HG03439 (cell line): ENCODE data around the gene PCDHGB1.
"Not testable (repeated sequence)": the region's sequence is repeated elsewhere in the genome, so short reads cannot be mapped to it uniquely, and the experiment has no call there.

Source experiments
- ATAC-seq: cut with Tn5 transposase; IDR thresholded peaks from one replicate; pipeline ENCODE4 v1.9.1; 2021; ENCODE audit warnings: mild to moderate bottlenecking, moderate library complexity; ENCODE audit not compliant: unreplicated experiment

PCDHGB1 gene

GRCh38 chr5:141382469-141383294 is 32.8 kb downstream of the PCDHGB1 start, which contains the start of gene PCDHGA7:
Gene PCDHGA7, plus strand, starts transcription at chr5:141382742. Its CDS starts 158 bp downstream, at chr5:141382900.
- ATAC-seq, result no peak

- ATAC-seq, result no peak
These were observed 33.4 kb downstream of the PCDHGB1 start for GRCh38 chr5:141383345-141383744.

- no peak for ATAC-seq
These were observed 34.8 kb downstream of the PCDHGB1 start for GRCh38 chr5:141384471-141385267.

GRCh38 chr5:141387557-141388311 is 37.8 kb downstream of the PCDHGB1 start, which contains the start of gene PCDHGB4:
Gene PCDHGB4, plus strand, starts transcription at chr5:141387698. Its CDS starts 187 bp downstream, at chr5:141387885.
- ATAC-seq, result not testable (repeated sequence)

GRCh38 chr5:141388661-141389060 is 38.8 kb downstream of the PCDHGB1 start:
- ATAC-seq, result no peak

GRCh38 chr5:141389153-141390042 is 39.5 kb downstream of the PCDHGB1 start:
- no peak for ATAC-seq

GRCh38 chr5:141392429-141393198 is 42.7 kb downstream of the PCDHGB1 start, which contains the start of gene PCDHGA8:
Gene PCDHGA8, plus strand, starts transcription at chr5:141392633. Its CDS starts 181 bp downstream, at chr5:141392814.
- ATAC-seq, result no peak

- ATAC-seq, result no peak
These were observed 43.4 kb downstream of the PCDHGB1 start for GRCh38 chr5:141393267-141393666.

- not testable (repeated sequence) for ATAC-seq
These were observed 44.7 kb downstream of the PCDHGB1 start for GRCh38 chr5:141394401-141395187.

GRCh38 chr5:141397756-141398551 is 48.1 kb downstream of the PCDHGB1 start, which contains the start of gene PCDHGB5:
Gene PCDHGB5, plus strand, starts transcription at chr5:141397947. Its CDS starts 181 bp downstream, at chr5:141398128.
- ATAC-seq, result peak; percentile 54

GRCh38 chr5:141398608-141399007 is 48.7 kb downstream of the PCDHGB1 start:
- no peak for ATAC-seq

GRCh38 chr5:141399555-141400258 is 49.8 kb downstream of the PCDHGB1 start:
- no peak for ATAC-seq
